Keratinocyte (primary cell): ENCODE results near the gene CFAP73. TPM values are rescaled to one million over a fixed set of nuclear protein-coding genes. Genes with fewer than 3 reads are reported as not detected.

ENCODE experiments used
- DNase-seq: peaks from one replicate; pipeline ENCODE4 v3.0.0-alpha.2; 2011; ENCODE audit warnings: low read depth, missing footprints, low spot score
- FAIRE-seq: peaks from 2 replicates; lab custom pipeline; 2011; peaks lifted over from hg19 to GRCh38; lab: Jason Lieb, UNC
- H2AFZ ChIP-seq: 2 replicates; pipeline ENCODE4 v1.6.0; 2012; ENCODE audit warnings: low read length, control low read depth, inconsistent platforms; ENCODE audit not compliant: control insufficient read depth
- H3K27ac ChIP-seq: 2 replicates; pipeline ENCODE4 v1.5.1; 2011; ENCODE audit warnings: low read length; ENCODE audit not compliant: control insufficient read depth, insufficient read depth
- H3K27me3 ChIP-seq: 3 replicates; pipeline ENCODE4 v1.6.0; 2011; ENCODE audit warnings: low read length; ENCODE audit not compliant: control insufficient read depth, insufficient read depth; ENCODE audit errors: extremely low read depth
- H3K36me3 ChIP-seq, 2 experiments: 2 replicates in 1 of 2; 3 replicates in 1 of 2; pipeline ENCODE4 v1.5.1; 2011; ENCODE audit warnings: low read length in 2 of 2, mild to moderate bottlenecking in 1 of 2; ENCODE audit not compliant: control insufficient read depth in 2 of 2, insufficient read depth in 2 of 2; ENCODE audit errors: extremely low read depth in 1 of 2
- H3K4me1 ChIP-seq: 3 replicates; pipeline ENCODE4 v1.5.1; 2011; ENCODE audit warnings: low read length; ENCODE audit not compliant: control insufficient read depth, insufficient read depth; ENCODE audit errors: extremely low read depth
- H3K4me2 ChIP-seq: 3 replicates; pipeline ENCODE4 v1.6.0; 2011; ENCODE audit warnings: low read depth, low read length; ENCODE audit not compliant: control insufficient read depth, insufficient read depth; ENCODE audit errors: extremely low read depth
- H3K4me3 ChIP-seq, 3 experiments: fragments of 200-600 bp in 1 of 3; sonication (generic) in 1 of 3; 2 replicates in 2 of 3; 3 replicates in 1 of 3; pipeline ENCODE4 v1.5.1; 2011 to 2016; ENCODE audit warnings: low read length in 3 of 3, mild to moderate bottlenecking in 3 of 3, control low read depth in 2 of 3, inconsistent platforms in 1 of 3, low read depth in 1 of 3, mixed read lengths in 1 of 3, mixed run types in 1 of 3, moderate library complexity in 1 of 3; ENCODE audit not compliant: control insufficient read depth in 2 of 3, insufficient read depth in 2 of 3; ENCODE audit errors: extremely low read depth in 1 of 3
- H3K79me2 ChIP-seq: 2 replicates; pipeline ENCODE4 v1.6.0; 2012; ENCODE audit warnings: low read length; ENCODE audit not compliant: control insufficient read depth, insufficient read depth
- H3K9ac ChIP-seq: 3 replicates; pipeline ENCODE4 v1.6.0; 2011; ENCODE audit warnings: low read length; ENCODE audit not compliant: control insufficient read depth, insufficient read depth; ENCODE audit errors: extremely low read depth
- H3K9me1 ChIP-seq: 3 replicates; pipeline ENCODE4 v1.6.0; 2011; ENCODE audit warnings: low read length; ENCODE audit not compliant: control insufficient read depth, insufficient read depth; ENCODE audit errors: extremely low read depth
- H3K9me3 ChIP-seq: 2 replicates; pipeline ENCODE4 v1.5.1; 2012; ENCODE audit warnings: low read depth, low read length; ENCODE audit not compliant: control insufficient read depth
- H4K20me1 ChIP-seq: 3 replicates; pipeline ENCODE4 v1.6.0; 2011; ENCODE audit warnings: low read length; ENCODE audit not compliant: control insufficient read depth, insufficient read depth; ENCODE audit errors: extremely low read depth
- EZH2 ChIP-seq: IDR thresholded peaks from one replicate; pipeline ENCODE4 v1.6.1; 2012; ENCODE audit warnings: inconsistent platforms, mild to moderate bottlenecking, low read length, moderate library complexity
- dilution Hi-C: fragments of 300-500 bp; cut with MboI; formaldehyde crosslinking; loops from one replicate; pipeline ENCODE4 v1.7.0; 2020; ENCODE audit warnings: low sequenced_read_pairs; ENCODE audit not compliant: extremely low pct_ligation_motif_present
- polyA plus RNA-seq, 5 experiments: library from polyadenylated mRNA; depleted of rRNA in 3 of 5; stranded (reverse) in 3 of 5; stranded (forward) in 1 of 5; unstranded in 1 of 5; fragments of >200 nt; gene quantifications; 1 replicate in 1 of 5; 2 replicates in 3 of 5; 3 replicates in 1 of 5; pipeline versions ENCODE4 v1.2.1 to v1.2.3, GENCODE V29; 2011 to 2012; ENCODE audit warnings: missing spikeins in 2 of 5, low read depth in 1 of 5, low replicate concordance in 1 of 5
- TF ChIP-seq, protein P1 (sequence below), 3 experiments: IDR thresholded peaks in 1 of 3; conservative IDR thresholded peaks in 1 of 3; optimal IDR thresholded peaks in 1 of 3; 2 replicates in 2 of 3; 3 replicates in 1 of 3; pipeline versions ENCODE3 to v1.5.1; 2011; ENCODE audit warnings: low read length in 3 of 3, mild to moderate bottlenecking in 3 of 3, moderate library complexity in 2 of 3, control low read depth in 1 of 3, inconsistent platforms in 1 of 3; ENCODE audit not compliant: insufficient read depth in 2 of 3; ENCODE audit errors: extremely low read depth in 1 of 3

The CFAP73 gene
- polyA plus RNA-seq, 1 donor (not counting 4 experiments of a cell fraction or from before 2014, with no cell fraction given) = not detected

GRCh38 chr12:113135178-113136127, 14.1 kb upstream of the CFAP73 start, which contains the start of gene RASAL1:
RASAL1 (minus strand) TSS chr12:113135761; CDS start chr12:113135462, 299 bp downstream.
- Histone ChIP-seq H2AFZ (no peak within 1 kb of the TSS), H3K27ac (no peak within 1 kb of the TSS), H3K9me3 (no peaks in the 10 kb centered on the region), H3K79me2 (no peaks in the 10 kb centered on the region), H3K9ac (no peak within 1 kb of the TSS), H3K4me3 (peak within 1 kb of the TSS in 2 of 3 experiments; percentile 20 to 38), H3K27me3 (peaks cover 19% of the 10 kb centered on the region), H3K9me1 (no peaks in the 10 kb centered on the region), H4K20me1 (no peaks in the 10 kb centered on the region), H3K4me2 (peak within 1 kb of the TSS; percentile 19), H3K4me1 (no peaks in the 10 kb centered on the region), H3K36me3 (no peaks in the 10 kb centered on the region)
- dilution Hi-C loops = no loop called here
- DNase-seq (no peak), FAIRE-seq (no peak)
- TF ChIP-seq, protein P1, sequence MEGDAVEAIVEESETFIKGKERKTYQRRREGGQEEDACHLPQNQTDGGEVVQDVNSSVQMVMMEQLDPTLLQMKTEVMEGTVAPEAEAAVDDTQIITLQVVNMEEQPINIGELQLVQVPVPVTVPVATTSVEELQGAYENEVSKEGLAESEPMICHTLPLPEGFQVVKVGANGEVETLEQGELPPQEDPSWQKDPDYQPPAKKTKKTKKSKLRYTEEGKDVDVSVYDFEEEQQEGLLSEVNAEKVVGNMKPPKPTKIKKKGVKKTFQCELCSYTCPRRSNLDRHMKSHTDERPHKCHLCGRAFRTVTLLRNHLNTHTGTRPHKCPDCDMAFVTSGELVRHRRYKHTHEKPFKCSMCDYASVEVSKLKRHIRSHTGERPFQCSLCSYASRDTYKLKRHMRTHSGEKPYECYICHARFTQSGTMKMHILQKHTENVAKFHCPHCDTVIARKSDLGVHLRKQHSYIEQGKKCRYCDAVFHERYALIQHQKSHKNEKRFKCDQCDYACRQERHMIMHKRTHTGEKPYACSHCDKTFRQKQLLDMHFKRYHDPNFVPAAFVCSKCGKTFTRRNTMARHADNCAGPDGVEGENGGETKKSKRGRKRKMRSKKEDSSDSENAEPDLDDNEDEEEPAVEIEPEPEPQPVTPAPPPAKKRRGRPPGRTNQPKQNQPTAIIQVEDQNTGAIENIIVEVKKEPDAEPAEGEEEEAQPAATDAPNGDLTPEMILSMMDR (optimal IDR thresholded peaks at IDR 0.05 in 1 of 3, IDR thresholded peaks at IDR 0.05 in 1 of 3, conservative IDR thresholded peaks at IDR 0.05 in 1 of 3; ENCODE audit: extremely low read depth in 1 of 3, insufficient read depth in 2 of 3, low read length in 3 of 3) = peak in 2 of 3 experiments; percentile 48 to 75
- no peak for TF ChIP-seq EZH2

DNA sequence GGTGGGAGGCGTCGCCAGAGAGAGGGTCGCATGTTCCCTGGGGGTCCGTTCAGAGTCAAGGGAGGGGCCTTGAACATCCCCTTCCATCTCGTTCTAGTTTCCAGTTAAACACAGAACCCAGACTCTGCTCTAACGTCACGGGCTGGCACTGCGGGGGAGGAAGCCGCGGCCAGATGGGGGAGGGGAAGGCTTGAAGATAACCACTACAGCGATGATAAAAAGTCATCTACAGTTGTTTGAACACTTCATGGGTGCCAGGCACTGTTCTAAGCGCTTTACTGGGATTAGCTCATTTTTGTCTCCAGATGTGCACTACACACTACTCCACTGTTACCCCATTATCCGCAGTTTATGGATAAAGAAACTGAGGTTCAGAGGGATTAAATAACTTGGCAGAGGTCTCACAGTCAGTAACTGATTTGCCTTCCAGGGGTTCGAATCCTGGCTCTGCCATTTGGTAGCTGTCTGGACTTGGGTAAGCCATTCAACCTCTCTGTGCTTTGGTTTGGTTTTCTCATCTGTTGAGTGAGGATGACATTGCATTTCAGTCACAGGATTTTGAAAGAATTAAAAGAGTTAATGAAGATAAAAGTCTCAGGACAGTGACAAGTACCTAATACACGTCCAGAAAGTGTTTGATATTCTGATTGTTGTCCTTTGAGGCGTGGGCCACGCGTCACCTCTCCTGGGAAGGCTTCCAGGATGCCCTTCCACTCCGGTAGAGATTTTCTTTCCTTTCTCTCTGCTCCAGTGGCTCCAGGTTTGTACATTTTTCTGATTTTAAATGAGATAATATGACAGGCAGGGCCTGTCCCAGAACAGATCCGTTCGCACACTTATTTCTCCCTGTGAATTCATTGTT, 13.2 kb upstream of the CFAP73 start:
- H3K4me3 ChIP-seq = no peak overlapping the region
- H3K27me3 ChIP-seq = peaks cover 19% of the 10 kb centered on the region
- no peaks in the 10 kb centered on the region for H3K79me2 ChIP-seq
- no peaks in the 10 kb centered on the region for H3K9me3 ChIP-seq
- dilution Hi-C loops = no loop called here
- no peak overlapping the region for H2AFZ ChIP-seq
- no peak overlapping the region for H3K9ac ChIP-seq
- no peak for FAIRE-seq
- H3K4me1 ChIP-seq = no peaks in the 10 kb centered on the region
- H4K20me1 ChIP-seq = no peaks in the 10 kb centered on the region
- H3K4me2 ChIP-seq = peak overlapping the region; percentile 19
- DNase-seq = no peak
- no peaks in the 10 kb centered on the region for H3K9me1 ChIP-seq
- H3K36me3 ChIP-seq = no peaks in the 10 kb centered on the region
- H3K27ac ChIP-seq = no peak overlapping the region
- TF ChIP-seq EZH2 = no peak
- TF ChIP-seq, protein P1 (optimal IDR thresholded peaks at IDR 0.05 in 1 of 3, IDR thresholded peaks at IDR 0.05 in 1 of 3, conservative IDR thresholded peaks at IDR 0.05 in 1 of 3; ENCODE audit: extremely low read depth in 1 of 3, insufficient read depth in 2 of 3, low read length in 3 of 3) = no peak
